Right lobe of liver (tissue), 6 donors: ENCODE data around the gene COL18A1. TPM values are rescaled to one million over a fixed set of nuclear protein-coding genes. Genes with fewer than 3 reads are reported as not detected.

Experiments used
- ATAC-seq, 4 donors: fragments of 200-7000 bp; cut with Tn5 transposase; one replicate each; pipeline ENCODE4 v1.9.1; 2020; ENCODE audit warnings: mild to moderate bottlenecking in 4 of 4, moderate library complexity in 4 of 4
- DNase-seq, 3 donors: peaks; one replicate each; pipeline ENCODE4 v3.0.0-alpha.2; 2020
- H3K27ac ChIP-seq, 3 donors: fragments of 200-600 bp; one replicate each; pipeline ENCODE4 v1.8.0; 2022
- H3K27me3 ChIP-seq, 2 donors: fragments of 200-600 bp; one replicate each; pipeline ENCODE4 v1.8.0; 2022
- H3K36me3 ChIP-seq, 4 donors: fragments of 200-600 bp; sonication (generic) in 1 of 4; one replicate each; pipeline versions ENCODE4 v1.5.1 to v1.8.0; 2017 to 2022; ENCODE audit warnings: control low read depth in 1 of 4
- H3K4me1 ChIP-seq, 4 donors: fragments of 200-600 bp; sonication (generic) in 1 of 4; one replicate each; pipeline versions ENCODE4 v1.5.1 to v1.8.0; 2017 to 2022; ENCODE audit warnings: control low read depth in 1 of 4
- H3K4me3 ChIP-seq, 3 donors: fragments of 200-600 bp; one replicate each; pipeline ENCODE4 v1.8.0; 2022
- H3K9me3 ChIP-seq, 4 donors: fragments of 200-600 bp; sonication (generic) in 1 of 4; one replicate each; pipeline versions ENCODE4 v1.5.1 to v1.8.0; 2017 to 2022; ENCODE audit warnings: control low read depth in 1 of 4
- POLR2A ChIP-seq: fragments of 450-650 bp; IDR thresholded peaks from one replicate; pipeline ENCODE4 v1.6.1; 2017; ENCODE audit warnings: antibody characterized with exemption, mild to moderate bottlenecking
- WGBS: methylation state at CpG from one replicate; pipeline ENCODE4 v1.1.6; 2018; ENCODE audit warnings: low coverage, low lambda C conversion rate; ENCODE audit not compliant: insufficient coverage; ENCODE audit errors: missing lambda C conversion rate; 5-methylcytosine and 5-hydroxymethylcytosine counted together
- intact Hi-C, 2 donors: fragments of 100-400 bp; cut with DNase I; formaldehyde crosslinking; loops; one replicate each; pipeline versions ENCODE4 v1.11.2 to v1.14.1; 2022
- total RNA-seq, 6 experiments: library from RNA; depleted of rRNA in 2 of 6; stranded (reverse); fragments of >200 nt in 2 of 6; fragmentation: NEBNext Ultra II Directional in 3 of 6; extraction: Animal tissue kit (Norgen Biotek cat#: 25700) in 3 of 6; gene quantifications; one replicate each; pipeline versions ENCODE4 v1.1.0 to v1.2.4, GENCODE V29; 2016 to 2023
- TF ChIP-seq, protein P1 (sequence below), 4 donors: fragments of 200-600 bp in 3 of 4; fragments of 450-650 bp in 1 of 4; IDR thresholded peaks; one replicate each; pipeline versions ENCODE4 v1.5.1 to v1.8.0; 2016 to 2022; ENCODE audit warnings: antibody characterized with exemption in 4 of 4, mild to moderate bottlenecking in 2 of 4
- donor health status: DM: no; HTN: yes; CAD: no.
- donor health status: DM: no; HTN: no; CAD: no.
- donor health status: DM: no; HTN: no; CAD: no.
- donor health status: DM: no; HTN: yes; CAD: no.
- donor health status: DM: no; HTN: yes; CAD: no.

COL18A1 gene
- total RNA-seq, 6 experiments from 2014 or later: 261 to 487 (median 297) TPM

DNA sequence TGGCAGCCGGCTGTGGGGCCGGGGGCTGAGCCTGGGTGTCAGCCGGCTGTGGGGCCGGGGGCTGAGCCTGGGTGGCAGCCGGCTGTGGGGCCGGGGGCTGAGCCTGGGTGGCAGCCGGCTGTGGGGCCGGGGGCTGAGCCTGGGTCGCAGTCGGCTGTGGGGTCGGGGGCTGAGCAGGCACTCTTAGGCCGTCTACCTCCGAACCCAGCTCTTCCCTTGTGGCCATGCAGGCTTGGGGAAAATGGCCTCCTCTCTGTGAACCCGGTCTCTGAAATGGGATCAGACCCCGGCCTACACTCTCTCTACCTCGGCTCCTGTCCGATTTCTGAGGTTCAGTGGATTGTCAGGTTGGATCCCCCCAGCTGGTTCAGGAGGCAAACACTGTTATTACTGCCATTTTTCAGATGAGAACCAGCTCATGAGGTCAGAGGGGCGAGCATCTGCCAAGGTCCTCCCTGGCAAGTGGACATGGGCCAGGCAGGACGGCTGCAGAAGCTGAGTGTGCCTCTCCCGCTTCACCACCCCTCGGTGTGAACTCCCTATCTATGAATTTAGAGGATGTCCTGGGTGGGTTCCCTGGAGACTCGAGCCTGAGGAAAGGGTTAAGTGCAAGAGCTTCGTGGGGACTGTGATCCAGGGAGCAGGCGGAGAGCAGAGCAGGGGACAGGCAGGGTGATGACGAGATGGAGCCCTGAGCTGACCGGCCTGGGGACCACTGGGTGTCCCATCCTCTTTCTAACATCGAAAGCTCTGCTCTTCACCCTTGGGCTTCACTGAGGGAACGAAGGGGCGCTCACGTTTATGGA, 10.9 kb upstream of the COL18A1 start:
- Histone ChIP-seq H3K27ac (no peak overlapping the region), H3K4me3 (no peak overlapping the region), H3K9me3 (no peaks in the 10 kb centered on the region), H3K27me3 (no peaks in the 10 kb centered on the region), H3K4me1 (no peaks in the 10 kb centered on the region), H3K36me3 (no peaks in the 10 kb centered on the region)
- TF ChIP-seq, protein P1, sequence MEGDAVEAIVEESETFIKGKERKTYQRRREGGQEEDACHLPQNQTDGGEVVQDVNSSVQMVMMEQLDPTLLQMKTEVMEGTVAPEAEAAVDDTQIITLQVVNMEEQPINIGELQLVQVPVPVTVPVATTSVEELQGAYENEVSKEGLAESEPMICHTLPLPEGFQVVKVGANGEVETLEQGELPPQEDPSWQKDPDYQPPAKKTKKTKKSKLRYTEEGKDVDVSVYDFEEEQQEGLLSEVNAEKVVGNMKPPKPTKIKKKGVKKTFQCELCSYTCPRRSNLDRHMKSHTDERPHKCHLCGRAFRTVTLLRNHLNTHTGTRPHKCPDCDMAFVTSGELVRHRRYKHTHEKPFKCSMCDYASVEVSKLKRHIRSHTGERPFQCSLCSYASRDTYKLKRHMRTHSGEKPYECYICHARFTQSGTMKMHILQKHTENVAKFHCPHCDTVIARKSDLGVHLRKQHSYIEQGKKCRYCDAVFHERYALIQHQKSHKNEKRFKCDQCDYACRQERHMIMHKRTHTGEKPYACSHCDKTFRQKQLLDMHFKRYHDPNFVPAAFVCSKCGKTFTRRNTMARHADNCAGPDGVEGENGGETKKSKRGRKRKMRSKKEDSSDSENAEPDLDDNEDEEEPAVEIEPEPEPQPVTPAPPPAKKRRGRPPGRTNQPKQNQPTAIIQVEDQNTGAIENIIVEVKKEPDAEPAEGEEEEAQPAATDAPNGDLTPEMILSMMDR (IDR thresholded peaks at IDR 0.05): no peak
- whole genome bisulfite sequencing: 77% methylated on average over 6 of the region's 30 CpGs
- no peak for ATAC-seq
- peak in 2 of 3 donors; percentile 29 to 38 for DNase-seq
- intact Hi-C loops: no loop called here

DNA sequence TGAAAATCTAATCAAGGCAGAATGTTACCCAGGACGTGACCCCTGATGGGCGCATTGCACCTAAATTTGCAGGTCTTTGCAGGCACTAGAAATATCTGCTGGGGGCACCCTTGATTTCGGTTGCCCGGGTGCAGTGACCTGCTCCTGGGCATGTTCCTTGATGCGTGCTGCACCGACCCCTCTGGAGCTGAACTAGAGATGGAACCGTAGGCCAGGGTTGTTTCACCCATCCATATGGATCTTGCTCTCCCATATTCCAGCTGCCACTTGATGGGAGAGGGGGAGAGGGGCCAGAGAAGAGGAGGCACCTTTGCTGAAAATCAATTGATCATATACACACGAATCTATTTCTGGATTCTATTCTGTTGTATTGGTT, 8.4 kb upstream of the COL18A1 start:
- H3K9me3 ChIP-seq: no peaks in the 10 kb centered on the region
- ATAC-seq: no peak
- TF ChIP-seq, protein P1 (IDR thresholded peaks at IDR 0.05): no peak
- no peaks in the 10 kb centered on the region for H3K4me1 ChIP-seq
- no peak overlapping the region for H3K4me3 ChIP-seq
- peak in 1 of 3 donors; percentile 21 for DNase-seq
- intact Hi-C loops: no loop called here
- H3K36me3 ChIP-seq: no peaks in the 10 kb centered on the region
- no peak overlapping the region for H3K27ac ChIP-seq
- 65% methylated on average over 6 of the region's 8 CpGs for WGBS
- no peaks in the 10 kb centered on the region for H3K27me3 ChIP-seq

DNA sequence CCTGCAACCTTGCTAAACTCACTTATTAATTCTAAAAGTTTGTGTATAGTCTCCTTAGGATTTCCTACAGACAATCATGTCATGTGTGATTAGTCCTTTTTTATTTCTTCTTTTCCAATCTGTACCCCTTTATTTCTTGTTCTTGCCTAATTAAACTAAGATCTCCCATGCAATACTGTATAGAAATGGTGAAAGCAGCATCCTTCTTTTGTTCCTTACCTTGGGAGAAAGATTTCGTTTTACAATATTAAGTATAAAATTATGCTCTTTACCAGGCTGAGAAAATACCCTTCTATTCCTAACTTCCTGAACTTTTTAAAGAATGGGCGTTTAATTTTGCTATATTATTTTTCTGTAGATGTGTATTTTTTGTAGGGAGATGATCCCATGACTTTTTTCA, 7.6 kb upstream of the COL18A1 start:
- Histone ChIP-seq H3K27me3 (no peaks in the 10 kb centered on the region), H3K9me3 (no peaks in the 10 kb centered on the region), H3K4me3 (no peak overlapping the region), H3K27ac (no peak overlapping the region), H3K4me1 (no peaks in the 10 kb centered on the region), H3K36me3 (no peaks in the 10 kb centered on the region)
- TF ChIP-seq, protein P1 (IDR thresholded peaks at IDR 0.05): no peak
- TF ChIP-seq POLR2A: no peak
- intact Hi-C loops: no loop called here
- no peak for DNase-seq
- no peak for ATAC-seq
- 62% methylated on average over 2 of the region's 2 CpGs for WGBS

- no peak for TF ChIP-seq POLR2A
- TF ChIP-seq, protein P1 (IDR thresholded peaks at IDR 0.05): no peak
- H3K4me1 ChIP-seq: peaks cover 0 to 3% (median 0%) of the 10 kb centered on the region in 4 donors
- ATAC-seq (no peak), DNase-seq (no peak)
- no peaks in the 10 kb centered on the region for H3K9me3 ChIP-seq
- no peaks in the 10 kb centered on the region for H3K27me3 ChIP-seq
- 75% methylated on average over 3 of the region's 7 CpGs for WGBS
- H3K4me3 ChIP-seq: no peak overlapping the region
- H3K27ac ChIP-seq: no peak overlapping the region
- intact Hi-C loops: loop anchor here in 1 of 2 donors (10.0 kb wide), 1 partner anchor 66 kb away; no protein-coding TSS in a partner anchor
- H3K36me3 ChIP-seq: no peaks in the 10 kb centered on the region
These were observed 3.9 kb upstream of the COL18A1 start for GRCh38 chr21:45401054-45401518.
